ENCODE results near the gene FGFRL1. TPM values are rescaled to one million over a fixed set of nuclear protein-coding genes. Genes with fewer than 3 reads are reported as not detected.

The FGFRL1 gene
- total RNA-seq (2022) (33.5 and 33.6 TPM in 2 replicates), Bru-seq, nascent RNA (percentile 41 among the genes with signal in this experiment), BruChase-seq, experiment 1, labeled RNA remaining after a 6-hour chase (percentile 70 among the genes with signal in this experiment), BruChase-seq, experiment 2, labeled RNA remaining after a 2-hour chase (percentile 48 among the genes with signal in this experiment)
- long read RNA-seq, transcript FGFRL1-205 (7 exons, 2,304 nt): major isoform, 19 of 51 reads
- long read RNA-seq, partial matches to known transcripts: 27 of 51 reads
- long read RNA-seq, other reads (novel, unspliced or antisense): 3 of 51 reads

GRCh38 chr4:1011022-1011665 lies at the start of gene FGFRL1:
Gene FGFRL1, plus strand, starts transcription at chr4:1011626. Its CDS starts 860 bp downstream, at chr4:1012486.
- TF ChIP-seq CTCF (IDR thresholded peaks at IDR 0.05; ENCODE audit: unreplicated experiment): no peak
- H3K4me3 Mint-ChIP-seq (ENCODE audit: unreplicated experiment): peak within 1 kb of the TSS; percentile 79
- no TSS peak for BruUV-seq (replicated peaks)
- DNase-seq (ENCODE audit: unreplicated experiment): peak; percentile 89
- CTCF ChIA-PET: interaction anchor here (0.5 to 1.1 kb wide), 4 partner anchors 30 to 889 kb away, joined by 3 to 4 read pairs (median 3); no protein-coding TSS in a partner anchor
- peaks cover 11% of the 10 kb centered on the region for H3K4me1 Mint-ChIP-seq (ENCODE audit: insufficient read depth, unreplicated experiment)
- H3K27ac Mint-ChIP-seq (ENCODE audit: low read depth, unreplicated experiment): peak within 1 kb of the TSS; percentile 76
- H3K27me3 Mint-ChIP-seq (ENCODE audit: insufficient read depth, unreplicated experiment): peaks cover 29% of the 10 kb centered on the region
- intact Hi-C loops (cut with micrococcal nuclease): loop anchor here (5.0 kb wide), 1 partner anchor 71 kb away; no protein-coding TSS in a partner anchor
- H3K36me3 Mint-ChIP-seq (ENCODE audit: insufficient read depth, unreplicated experiment): peaks cover 7% of the 10 kb centered on the region
- no peaks in the 10 kb centered on the region for H3K9me3 Mint-ChIP-seq (ENCODE audit: unreplicated experiment)
- POLR2A ChIA-PET: interaction anchor here (0.7 to 1.7 kb wide), 16 partner anchors 13 to 336 kb away, joined by 3 to 7 read pairs (median 4); partner anchors contain the start of gene UVSSA

- intact Hi-C loops (cut with micrococcal nuclease): no loop called here
- Mint-ChIP-seq H3K9me3 (ENCODE audit: unreplicated experiment) (no peaks in the 10 kb centered on the region), H3K36me3 (ENCODE audit: insufficient read depth, unreplicated experiment) (peaks cover 31% of the 10 kb centered on the region), H3K4me1 (ENCODE audit: insufficient read depth, unreplicated experiment) (no peaks in the 10 kb centered on the region), H3K4me3 (ENCODE audit: unreplicated experiment) (no peak overlapping the region), H3K27ac (ENCODE audit: low read depth, unreplicated experiment) (no peak overlapping the region), H3K27me3 (ENCODE audit: insufficient read depth, unreplicated experiment) (no peaks in the 10 kb centered on the region)
- ChIA-PET POLR2A (no interaction called here), CTCF (interaction anchor here (0.8 kb wide), 1 partner anchor 220 kb away, joined by 5 read pairs; no protein-coding TSS in a partner anchor)
- no TSS peak for BruUV-seq (replicated peaks)
- no peak for TF ChIP-seq CTCF (IDR thresholded peaks at IDR 0.05; ENCODE audit: unreplicated experiment)
- DNase-seq (ENCODE audit: unreplicated experiment): no peak
Measured at GRCh38 chr4:962231-963208, 48.9 kb upstream of the FGFRL1 start.

- Mint-ChIP-seq H3K4me3 (ENCODE audit: unreplicated experiment) (no peak overlapping the region), H3K36me3 (ENCODE audit: insufficient read depth, unreplicated experiment) (peaks cover 29% of the 10 kb centered on the region), H3K9me3 (ENCODE audit: unreplicated experiment) (no peaks in the 10 kb centered on the region), H3K4me1 (ENCODE audit: insufficient read depth, unreplicated experiment) (no peaks in the 10 kb centered on the region), H3K27me3 (ENCODE audit: insufficient read depth, unreplicated experiment) (no peaks in the 10 kb centered on the region), H3K27ac (ENCODE audit: low read depth, unreplicated experiment) (no peak overlapping the region)
- TF ChIP-seq CTCF (IDR thresholded peaks at IDR 0.05; ENCODE audit: unreplicated experiment): no peak
- CTCF ChIA-PET: interaction anchor here (0.8 kb wide), 1 partner anchor 221 kb away, joined by 5 read pairs; no protein-coding TSS in a partner anchor
- no peak for DNase-seq (ENCODE audit: unreplicated experiment)
- POLR2A ChIA-PET: interaction anchor here (0.6 to 1.4 kb wide), 2 partner anchors 92 to 182 kb away, joined by 3 read pairs; no protein-coding TSS in a partner anchor
- intact Hi-C loops (cut with micrococcal nuclease): no loop called here
- no TSS peak for BruUV-seq (replicated peaks)
Measured at GRCh38 chr4:963276-964225, 47.9 kb upstream of the FGFRL1 start.

Measured in MCF 10A (cell line).